Endodermal cell (in vitro differentiated cells): ENCODE data around the gene RNF227. TPM values are rescaled to one million over a fixed set of nuclear protein-coding genes. Genes with fewer than 3 reads are reported as not detected.

Source experiments
- DNase-seq: peaks from one replicate; pipeline ENCODE4 v3.0.0-alpha.2; 2017
- H3K27ac ChIP-seq: 2 replicates; pipeline ENCODE4 v1.5.1; 2013; ENCODE audit warnings: mild to moderate bottlenecking, low read depth, low read length, moderate library complexity
- H3K27me3 ChIP-seq: 2 replicates; pipeline ENCODE4 v1.6.1; 2013; ENCODE audit warnings: mild to moderate bottlenecking, low read length, moderate library complexity; ENCODE audit not compliant: insufficient read depth, control insufficient read depth, poor library complexity, severe bottlenecking
- H3K36me3 ChIP-seq: 2 replicates; pipeline ENCODE4 v1.7.0; 2013; ENCODE audit warnings: mild to moderate bottlenecking, low read length, moderate library complexity; ENCODE audit not compliant: control insufficient read depth, insufficient read depth
- H3K4me1 ChIP-seq: one replicate; pipeline ENCODE4 v1.7.0; 2013; ENCODE audit warnings: low read length; ENCODE audit not compliant: control insufficient read depth, insufficient read depth
- H3K4me3 ChIP-seq: 2 replicates; pipeline ENCODE4 v1.5.1; 2013; ENCODE audit warnings: mild to moderate bottlenecking, low read length, moderate library complexity
- H3K9ac ChIP-seq: 2 replicates; pipeline ENCODE4 v1.6.1; 2013; ENCODE audit warnings: mild to moderate bottlenecking, low read length, moderate library complexity; ENCODE audit not compliant: poor library complexity, severe bottlenecking; ENCODE audit errors: extremely low read depth
- H3K9me3 ChIP-seq: 2 replicates; pipeline ENCODE4 v1.6.1; 2013; ENCODE audit warnings: mild to moderate bottlenecking, low read length, moderate library complexity; ENCODE audit not compliant: control insufficient read depth
- H3K27ac Mint-ChIP-seq: 2 replicates; pipeline ENCODE4 v1.8.0; 2020; ENCODE audit warnings: mixed read lengths
- H3K27me3 Mint-ChIP-seq: 2 replicates; pipeline ENCODE4 v1.8.0; 2021; ENCODE audit warnings: mild to moderate bottlenecking, mixed read lengths; ENCODE audit not compliant: insufficient read depth
- H3K36me3 Mint-ChIP-seq: 2 replicates; pipeline ENCODE4 v1.8.0; 2020; ENCODE audit warnings: low read depth, mixed read lengths
- H3K4me1 Mint-ChIP-seq: 2 replicates; pipeline ENCODE4 v1.8.0; 2020; ENCODE audit warnings: mixed read lengths
- H3K4me3 Mint-ChIP-seq: 2 replicates; pipeline ENCODE4 v1.8.0; 2020; ENCODE audit warnings: mild to moderate bottlenecking, moderate library complexity, mixed read lengths
- H3K9me3 Mint-ChIP-seq: 2 replicates; pipeline ENCODE4 v1.8.0; 2020; ENCODE audit warnings: mild to moderate bottlenecking, mixed read lengths
- WGBS, 2 experiments: methylation state at CpG; one replicate each; pipeline versions ENCODE4 v1.1.5 to v1.1.7; 2013; ENCODE audit warnings: missing lambda C conversion rate in 2 of 2, mixed read lengths in 1 of 2; ENCODE audit not compliant: insufficient coverage in 1 of 2, insufficient read length in 1 of 2; 5-methylcytosine and 5-hydroxymethylcytosine counted together
- total RNA-seq, 2 donors: library from RNA; stranded (reverse); fragmentation: NEBNext Ultra II Directional in 1 of 2; extraction: Animal tissue kit (Norgen Biotek cat#: 25700) in 1 of 2; gene quantifications; 2 replicates in 1 of 2; 3 replicates in 1 of 2; pipeline ENCODE4 v1.2.1, GENCODE V29; 2021
- TF ChIP-seq, protein P1 (sequence below): fragments of 200-600 bp; sonication (generic); conservative IDR thresholded peaks from 2 replicates; pipeline ENCODE4 v1.5.0; 2021; ENCODE audit warnings: antibody characterized with exemption, mild to moderate bottlenecking

RNF227 gene
- total RNA-seq, 2 donors from 2014 or later, result 1.1 to 1.6 TPM

DNA sequence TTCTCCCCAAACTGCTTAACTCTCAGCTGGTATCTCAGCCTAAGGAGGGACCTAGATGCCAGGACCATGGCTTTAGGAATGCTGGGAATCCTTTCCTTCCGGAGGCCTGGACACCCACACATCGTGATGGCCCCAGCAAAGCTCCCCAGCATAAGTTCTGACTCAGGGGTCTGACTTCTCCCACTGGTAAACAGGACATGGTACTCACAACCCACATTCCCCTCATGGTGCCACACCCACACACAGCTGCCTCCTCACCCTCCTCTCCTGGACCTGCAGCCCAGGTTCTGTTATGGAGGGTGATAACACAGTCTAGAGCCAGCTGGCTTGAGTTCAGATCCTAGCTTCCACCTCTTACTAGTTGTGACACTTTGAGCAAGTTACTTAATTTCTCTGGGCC is 719 bp upstream of the RNF227 start:
- peak overlapping the region; percentile 65 for H3K4me3 Mint-ChIP-seq
- Histone ChIP-seq H3K9me3 (no peaks in the 10 kb centered on the region), H3K27me3 (peaks cover 15% of the 10 kb centered on the region), H3K36me3 (no peaks in the 10 kb centered on the region), H3K27ac (no peak overlapping the region), H3K4me3 (no peak overlapping the region), H3K9ac (no peak overlapping the region), H3K4me1 (no peaks in the 10 kb centered on the region)
- DNase-seq, result peak; percentile 46
- no peaks in the 10 kb centered on the region for H3K9me3 Mint-ChIP-seq
- no peak overlapping the region for H3K27ac Mint-ChIP-seq
- H3K4me1 Mint-ChIP-seq, result peaks cover 5% of the 10 kb centered on the region
- 80 to 88% methylated on average over 1 to 2 of the region's 2 CpGs for WGBS, 2 experiments
- no peaks in the 10 kb centered on the region for H3K36me3 Mint-ChIP-seq
- peaks cover 64% of the 10 kb centered on the region for H3K27me3 Mint-ChIP-seq
- TF ChIP-seq, protein P1, sequence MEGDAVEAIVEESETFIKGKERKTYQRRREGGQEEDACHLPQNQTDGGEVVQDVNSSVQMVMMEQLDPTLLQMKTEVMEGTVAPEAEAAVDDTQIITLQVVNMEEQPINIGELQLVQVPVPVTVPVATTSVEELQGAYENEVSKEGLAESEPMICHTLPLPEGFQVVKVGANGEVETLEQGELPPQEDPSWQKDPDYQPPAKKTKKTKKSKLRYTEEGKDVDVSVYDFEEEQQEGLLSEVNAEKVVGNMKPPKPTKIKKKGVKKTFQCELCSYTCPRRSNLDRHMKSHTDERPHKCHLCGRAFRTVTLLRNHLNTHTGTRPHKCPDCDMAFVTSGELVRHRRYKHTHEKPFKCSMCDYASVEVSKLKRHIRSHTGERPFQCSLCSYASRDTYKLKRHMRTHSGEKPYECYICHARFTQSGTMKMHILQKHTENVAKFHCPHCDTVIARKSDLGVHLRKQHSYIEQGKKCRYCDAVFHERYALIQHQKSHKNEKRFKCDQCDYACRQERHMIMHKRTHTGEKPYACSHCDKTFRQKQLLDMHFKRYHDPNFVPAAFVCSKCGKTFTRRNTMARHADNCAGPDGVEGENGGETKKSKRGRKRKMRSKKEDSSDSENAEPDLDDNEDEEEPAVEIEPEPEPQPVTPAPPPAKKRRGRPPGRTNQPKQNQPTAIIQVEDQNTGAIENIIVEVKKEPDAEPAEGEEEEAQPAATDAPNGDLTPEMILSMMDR, result no peak

DNA sequence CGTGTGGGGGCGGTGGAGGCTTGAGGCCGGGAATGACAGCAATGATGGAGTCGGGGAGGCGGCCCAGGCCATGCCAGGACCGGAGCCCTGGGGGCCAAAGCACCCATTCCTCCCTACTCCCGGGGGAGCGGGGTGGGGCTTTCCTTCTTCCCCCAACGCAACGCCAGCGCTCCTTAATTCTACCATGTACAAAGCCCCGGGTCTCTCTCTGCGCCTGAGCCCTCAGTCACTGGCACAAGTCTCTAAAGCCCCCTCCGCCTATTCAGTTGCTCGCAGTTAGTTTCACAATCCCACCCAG is 245 bp upstream of the RNF227 start:
- TF ChIP-seq, protein P1, result no peak
- Histone ChIP-seq H3K9ac (no peak overlapping the region), H3K4me1 (no peaks in the 10 kb centered on the region), H3K9me3 (no peaks in the 10 kb centered on the region), H3K27me3 (peaks cover 11% of the 10 kb centered on the region), H3K4me3 (peak overlapping the region; percentile 79), H3K36me3 (no peaks in the 10 kb centered on the region), H3K27ac (no peak overlapping the region)
- Mint-ChIP-seq H3K27me3 (peaks cover 59% of the 10 kb centered on the region), H3K4me3 (peak overlapping the region; percentile 65), H3K9me3 (no peaks in the 10 kb centered on the region), H3K4me1 (peaks cover 5% of the 10 kb centered on the region), H3K36me3 (no peaks in the 10 kb centered on the region), H3K27ac (no peak overlapping the region)
- 0 to 54% methylated on average over 3 to 15 of the region's 15 CpGs for WGBS, 2 experiments
- DNase-seq, result no peak

DNA sequence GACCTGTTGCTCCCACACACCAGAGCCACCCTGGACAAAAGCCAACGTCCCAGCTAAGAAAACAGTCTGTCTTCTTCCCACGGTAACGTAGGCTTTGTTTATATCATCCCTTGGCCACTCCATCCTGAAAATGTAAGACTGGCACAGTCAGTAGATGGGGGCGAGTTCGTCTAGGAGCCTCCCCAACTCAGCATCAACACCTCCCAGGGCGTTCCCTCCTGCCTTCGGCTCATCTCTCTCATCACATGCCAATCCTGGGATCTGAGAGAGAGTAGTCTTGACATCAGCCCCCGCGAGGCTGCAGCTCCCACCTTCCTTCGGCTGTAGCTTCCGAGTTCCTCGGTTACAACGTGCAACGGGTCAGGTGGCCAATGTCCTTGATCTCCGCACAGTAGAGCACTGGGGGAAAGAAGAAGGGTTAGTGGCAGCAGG is 894 bp downstream of the RNF227 start:
- 24 to 35% methylated on average over 8 to 15 of the region's 15 CpGs for WGBS, 2 experiments

More for the DNA sequence above, 894 bp downstream of the RNF227 start:
- Histone ChIP-seq H3K27ac (peak overlapping the region; percentile 81), H3K9me3 (no peaks in the 10 kb centered on the region), H3K4me1 (no peaks in the 10 kb centered on the region), H3K9ac (no peak overlapping the region), H3K36me3 (peaks cover 8% of the 10 kb centered on the region), H3K4me3 (peak overlapping the region; percentile 79), H3K27me3 (peaks cover 10% of the 10 kb centered on the region)
- no peak overlapping the region for H3K27ac Mint-ChIP-seq
- DNase-seq, result no peak
- peaks cover 10% of the 10 kb centered on the region for H3K36me3 Mint-ChIP-seq
- no peaks in the 10 kb centered on the region for H3K9me3 Mint-ChIP-seq
- peaks cover 5% of the 10 kb centered on the region for H3K4me1 Mint-ChIP-seq
- TF ChIP-seq, protein P1, result no peak
- peaks cover 51% of the 10 kb centered on the region for H3K27me3 Mint-ChIP-seq
- H3K4me3 Mint-ChIP-seq, result peak overlapping the region; percentile 65
